NCI-H187 (cell line): ENCODE data around the gene MAPK8IP3.

Source experiments
- DNase-seq, 2 experiments: peaks; one replicate each; lab custom pipeline; 2025; lab: John Stamatoyannopoulos, UW

The MAPK8IP3 gene

DNA sequence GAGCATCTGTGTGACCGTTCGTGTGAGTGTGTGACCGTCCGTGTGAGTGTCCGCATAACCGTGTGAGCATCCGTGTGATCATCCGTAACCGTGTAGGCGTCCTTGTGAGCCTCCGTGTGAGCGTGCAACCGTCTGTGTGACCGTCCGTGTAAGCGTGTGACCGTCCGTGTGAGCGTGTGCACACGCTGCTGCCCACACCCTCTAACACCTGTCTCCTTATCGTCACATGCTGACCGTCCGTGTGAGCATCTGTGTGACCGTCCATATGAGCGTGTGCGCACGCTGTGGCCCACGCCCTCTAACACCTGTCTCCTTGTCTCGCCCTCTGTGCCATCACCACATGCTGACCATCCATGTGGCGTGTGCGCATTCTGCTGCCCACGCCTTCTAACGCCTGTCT lies 34.2 kb downstream of the MAPK8IP3 start:
- no peak for DNase-seq

DNA sequence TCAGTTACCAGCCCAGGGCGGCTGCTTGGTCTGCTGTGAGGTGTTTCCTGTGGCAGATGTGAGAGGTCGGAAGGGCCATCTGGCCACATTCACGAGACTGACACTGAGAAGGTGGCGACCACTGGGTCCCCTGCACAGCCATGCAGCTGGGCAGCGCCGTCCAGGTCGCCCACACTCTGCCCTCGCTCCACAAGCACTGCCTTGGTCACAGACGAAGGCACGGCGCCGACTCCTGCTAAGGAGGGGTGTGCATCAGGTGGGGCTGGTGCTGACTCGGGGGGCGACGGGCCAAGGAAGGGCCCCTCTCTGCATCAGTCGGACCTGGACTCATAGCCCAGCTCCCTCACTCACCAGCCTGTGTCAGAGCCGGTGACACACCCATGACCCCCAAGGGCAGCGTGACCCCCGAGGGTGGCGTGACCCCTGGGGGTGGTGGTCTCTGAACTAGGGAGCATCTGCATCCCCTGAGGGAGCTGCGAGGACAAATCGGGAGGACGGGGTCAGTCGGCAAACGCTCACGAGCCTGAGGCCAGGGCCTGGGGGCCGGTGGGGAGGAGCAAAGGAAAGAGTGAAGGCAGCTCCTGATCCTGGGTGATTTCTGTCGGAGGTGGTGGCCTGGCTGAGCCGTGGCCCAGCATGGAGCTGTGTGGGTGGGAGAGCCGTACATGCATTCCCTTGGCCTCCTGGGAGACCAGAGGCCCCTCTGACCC lies 34.9 kb downstream of the MAPK8IP3 start:
- no peak for DNase-seq

DNA sequence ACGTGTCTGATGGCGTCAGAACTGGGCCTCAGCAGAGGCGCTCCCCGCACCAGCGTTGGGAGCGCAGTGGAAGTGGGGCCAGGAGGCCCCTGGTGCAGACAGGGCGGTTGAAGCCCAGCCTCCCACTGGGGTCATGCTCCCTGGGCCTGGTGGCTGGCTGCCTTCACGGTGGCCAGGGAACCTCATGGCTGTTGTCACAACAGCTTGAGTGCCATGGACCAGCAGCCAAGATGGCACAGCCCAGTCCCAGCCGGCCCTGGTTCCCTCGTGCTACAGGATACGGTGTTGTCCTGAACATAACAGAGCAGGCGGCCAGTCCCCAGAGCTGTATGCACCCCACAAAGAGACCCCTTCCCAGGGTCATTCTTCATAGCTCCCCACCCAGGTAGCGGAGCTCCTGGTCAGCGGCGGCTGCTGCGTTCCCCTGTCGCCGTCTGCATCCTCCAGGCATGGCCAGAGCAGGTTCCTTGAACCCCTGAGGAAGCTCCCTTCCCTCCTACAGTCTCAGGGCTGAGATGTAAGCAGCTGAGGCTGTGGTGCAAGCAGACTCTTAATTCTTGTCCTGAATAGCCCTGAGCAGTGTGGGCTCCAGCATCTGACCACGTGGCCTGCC lies 35.7 kb downstream of the MAPK8IP3 start:
- no peak for DNase-seq

DNA sequence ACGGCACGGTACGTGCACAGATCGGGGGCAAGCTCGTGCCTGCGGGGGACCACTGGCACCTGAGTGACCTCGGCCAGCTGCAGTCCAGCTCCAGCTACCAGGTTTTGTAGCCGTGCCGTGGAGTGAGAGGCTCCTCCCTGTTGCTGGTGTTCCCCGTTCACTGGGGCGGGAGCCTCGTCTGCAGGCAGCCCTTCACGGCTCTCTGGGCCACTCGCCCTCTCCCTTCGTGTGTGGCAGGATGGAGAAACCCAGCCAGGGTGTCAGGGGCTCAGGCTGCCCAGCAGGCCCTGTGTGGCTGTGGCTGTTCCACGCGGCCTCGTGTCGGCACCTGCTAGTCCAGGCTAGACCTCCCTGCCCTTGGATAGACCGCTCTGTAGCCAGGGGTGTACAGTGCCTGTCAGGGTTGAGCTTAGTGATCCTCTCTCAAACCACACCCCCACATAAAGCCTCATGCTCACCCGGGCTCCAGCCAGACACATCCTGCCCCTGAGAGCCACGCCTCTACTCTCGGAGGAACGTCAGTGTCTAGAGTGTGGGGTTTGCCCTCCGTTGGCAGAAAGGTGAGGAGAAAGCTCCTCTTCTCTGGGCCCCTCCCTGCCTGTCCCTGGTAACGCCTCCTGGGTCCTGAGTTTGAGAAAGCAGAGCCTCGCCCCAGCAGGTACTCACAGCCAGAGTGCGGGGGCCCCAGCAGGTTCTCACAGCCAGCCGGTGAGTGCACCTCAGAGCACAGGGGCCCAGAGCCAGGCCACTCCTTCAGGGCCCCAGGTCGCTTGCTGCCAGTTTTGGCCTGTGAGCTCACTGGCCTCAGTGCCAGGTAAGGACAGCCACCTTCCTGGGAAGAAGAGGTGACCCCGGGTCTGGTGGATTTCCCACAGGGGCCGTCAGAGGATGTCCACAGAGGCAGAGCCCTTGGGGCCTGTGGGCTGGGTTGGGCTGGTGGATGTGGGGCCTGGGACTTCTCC lies 37.7 kb downstream of the MAPK8IP3 start:
- no peak for DNase-seq

DNA sequence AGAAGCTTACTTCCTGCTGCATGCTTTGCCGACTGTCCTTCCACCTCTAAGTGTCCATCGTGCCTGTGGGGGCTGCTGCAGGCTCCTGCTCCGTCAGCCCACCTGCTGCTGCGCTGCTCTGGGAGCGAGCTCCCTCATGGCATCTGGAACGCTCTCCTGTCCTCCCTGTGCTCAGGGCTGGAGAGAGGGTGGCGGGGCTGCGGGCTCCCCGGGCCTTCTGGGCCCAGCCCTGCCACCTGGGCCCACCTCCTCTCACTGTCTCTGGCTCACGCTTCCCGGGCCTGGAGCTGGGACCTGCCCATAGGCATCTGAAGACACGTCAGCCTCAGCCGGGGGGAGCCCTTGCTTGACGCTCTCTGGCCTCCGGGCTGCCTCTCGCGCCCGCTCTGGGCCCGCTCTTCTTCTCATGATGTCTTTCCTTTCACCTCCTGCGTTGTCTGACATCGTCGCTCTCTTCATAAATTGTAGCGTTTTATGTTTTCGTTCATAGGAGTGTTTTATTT lies 38.4 kb downstream of the MAPK8IP3 start:
- no peak for DNase-seq

DNA sequence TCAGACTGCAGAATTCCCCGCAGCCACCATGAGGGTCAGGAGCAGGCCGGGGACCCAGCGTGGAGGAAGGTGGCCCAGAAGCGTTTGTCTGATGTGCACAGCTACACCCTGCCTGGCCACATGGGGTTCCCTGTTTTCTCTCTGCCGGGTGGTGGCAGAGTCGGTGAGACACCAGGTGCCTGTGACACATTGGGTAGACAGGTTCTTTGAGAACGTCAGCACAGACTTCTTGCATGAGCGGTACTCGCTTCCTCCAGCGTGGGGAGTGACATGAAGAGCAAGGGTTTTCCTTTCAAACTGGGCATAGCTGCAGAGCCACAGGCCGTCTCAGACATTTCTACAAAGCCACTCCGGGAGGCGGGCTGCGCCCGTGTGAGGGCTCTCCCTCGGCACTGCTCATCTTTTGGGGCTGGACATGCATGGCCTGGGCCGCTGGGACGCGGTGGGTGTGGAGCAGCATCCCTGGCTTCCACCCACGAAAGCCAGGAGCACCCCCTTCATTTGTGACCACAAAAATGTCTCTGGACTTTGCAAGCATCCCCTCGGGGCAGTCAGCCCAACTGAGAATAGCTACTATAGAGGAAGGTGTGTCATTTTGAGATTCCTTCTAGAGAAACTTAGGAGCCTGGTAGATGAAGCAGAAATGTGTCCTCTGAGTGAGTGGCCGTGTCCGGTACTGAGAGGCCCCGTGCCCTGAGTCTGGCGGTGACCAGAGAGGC lies 39.3 kb downstream of the MAPK8IP3 start:
- no peak for DNase-seq

DNA sequence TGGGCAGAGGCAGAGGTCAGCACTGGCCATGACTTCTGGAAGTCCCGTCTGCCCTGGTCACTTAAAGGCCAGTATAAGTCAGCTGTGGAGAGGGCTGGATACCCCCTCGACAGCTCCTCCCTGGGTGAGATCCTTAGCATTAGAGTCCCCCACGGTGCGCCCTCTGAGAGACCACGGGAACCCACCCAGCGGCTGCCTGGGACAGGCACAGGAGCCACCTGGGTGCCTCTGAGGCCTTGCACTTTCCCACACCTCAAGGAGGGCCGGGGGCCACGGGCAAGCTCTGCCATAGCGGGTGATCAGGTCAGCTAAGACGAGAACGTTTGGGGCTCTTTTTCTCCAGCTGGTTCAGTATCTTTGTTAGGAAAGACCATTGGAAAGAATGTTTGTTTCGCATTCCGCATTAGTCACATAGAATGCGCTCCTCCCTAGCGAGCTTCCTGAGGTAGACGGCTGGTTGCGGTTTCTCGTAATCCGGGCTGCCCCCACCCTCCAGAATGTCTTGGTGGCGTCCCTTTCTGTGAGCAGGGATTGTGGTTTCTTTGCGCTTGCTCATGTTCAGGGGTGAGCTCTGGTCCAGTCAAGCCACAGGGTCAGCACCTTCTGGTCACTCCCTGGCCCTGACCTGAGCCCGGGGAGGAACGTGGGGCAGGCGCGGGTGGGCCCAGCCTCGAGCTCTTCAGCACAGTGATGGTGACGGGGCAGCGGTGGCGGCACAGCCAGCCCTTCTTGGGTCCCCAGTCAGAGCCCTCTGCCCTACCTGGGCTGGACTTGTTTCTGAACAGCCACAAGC lies 40.1 kb downstream of the MAPK8IP3 start:
- no peak for DNase-seq

DNA sequence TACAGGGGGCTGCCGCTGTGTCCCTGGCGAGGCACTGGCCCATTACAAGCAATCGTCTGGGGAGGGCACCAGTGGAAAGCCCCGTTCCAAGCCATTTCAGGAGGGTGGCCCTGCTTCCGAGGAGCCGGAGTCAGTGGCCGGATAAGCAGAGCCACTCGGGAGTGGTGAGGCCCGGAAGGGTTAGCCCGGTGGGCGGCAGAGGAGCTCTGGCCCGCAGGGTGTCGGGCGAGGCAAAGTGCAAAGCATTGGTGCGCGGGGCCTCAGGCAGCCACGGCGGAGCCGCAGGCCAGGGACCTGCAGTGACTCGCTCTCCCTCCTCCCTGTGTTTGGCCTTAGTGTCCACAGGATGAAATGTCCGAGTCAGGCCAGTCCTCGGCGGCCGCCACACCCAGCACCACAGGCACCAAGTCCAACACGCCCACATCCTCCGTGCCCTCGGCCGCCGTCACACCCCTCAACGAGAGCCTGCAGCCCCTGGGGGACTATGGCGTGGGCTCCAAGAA lies 40.7 kb downstream of the MAPK8IP3 start:
- no peak for DNase-seq

DNA sequence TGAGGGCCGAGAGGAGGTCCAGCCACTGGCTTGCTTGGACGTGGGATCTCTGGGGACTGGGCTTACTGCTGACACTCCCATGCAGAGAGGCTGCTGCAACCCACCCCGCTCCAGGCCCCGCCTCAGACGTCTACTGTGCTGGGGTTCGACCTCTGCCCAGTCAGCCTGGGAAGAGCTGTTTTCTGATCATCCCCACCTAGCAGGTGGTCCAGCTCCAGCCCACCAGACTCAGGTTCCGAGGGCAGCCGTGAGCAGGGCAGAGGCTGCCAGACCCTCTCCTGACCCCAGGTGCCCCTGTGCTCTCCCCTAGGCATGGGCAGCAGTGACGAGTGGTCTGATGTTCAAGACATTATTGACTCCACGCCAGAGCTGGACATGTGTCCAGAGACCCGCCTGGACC lies 41.9 kb downstream of the MAPK8IP3 start:
- DNase-seq = no peak

DNA sequence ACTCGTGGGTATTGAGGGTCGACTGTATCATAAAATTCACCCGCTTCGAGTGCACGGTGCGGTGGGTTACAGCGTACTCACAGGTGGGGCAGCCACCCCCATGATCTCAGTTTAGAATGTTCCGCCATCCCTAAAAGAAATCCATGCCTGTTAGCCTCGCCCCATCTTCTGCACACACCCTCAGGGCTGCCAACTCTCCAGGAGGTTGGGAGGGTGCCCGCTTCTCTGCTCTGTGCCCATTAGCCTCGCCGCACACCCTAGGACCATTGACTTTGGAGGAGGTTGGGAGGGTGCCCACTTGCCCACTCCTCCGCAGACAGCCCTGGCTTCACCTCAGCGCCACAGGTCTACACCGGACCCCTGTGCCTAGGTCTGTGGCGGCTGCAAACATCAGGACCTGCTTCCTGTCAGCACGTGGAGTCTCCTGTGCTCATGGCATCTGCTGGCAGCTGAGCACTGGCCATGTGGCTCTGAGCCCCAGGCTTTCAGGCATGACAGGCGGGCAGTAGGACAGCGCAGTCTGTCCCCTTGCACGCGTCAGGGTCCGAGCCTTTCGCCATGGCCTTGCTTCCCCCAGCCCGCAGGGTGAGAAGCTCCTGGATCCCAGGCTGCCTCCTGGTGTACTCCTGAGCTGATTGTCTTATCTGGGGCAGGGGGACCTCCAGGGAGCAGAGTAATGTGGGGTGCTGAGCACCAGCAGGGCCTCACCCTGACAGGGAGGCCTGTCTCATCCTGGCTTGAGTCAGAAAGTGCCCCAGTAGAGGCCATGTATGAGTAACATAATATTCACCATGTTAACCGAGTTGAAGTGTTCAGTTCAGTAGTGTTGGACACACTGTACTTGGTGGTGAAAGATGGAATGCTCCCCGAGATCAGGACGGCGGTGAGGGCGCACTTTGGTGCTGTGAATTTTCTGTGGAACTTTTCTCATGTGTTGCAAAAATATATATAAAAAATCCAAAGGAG lies 43.4 kb downstream of the MAPK8IP3 start:
- DNase-seq = no peak

DNA sequence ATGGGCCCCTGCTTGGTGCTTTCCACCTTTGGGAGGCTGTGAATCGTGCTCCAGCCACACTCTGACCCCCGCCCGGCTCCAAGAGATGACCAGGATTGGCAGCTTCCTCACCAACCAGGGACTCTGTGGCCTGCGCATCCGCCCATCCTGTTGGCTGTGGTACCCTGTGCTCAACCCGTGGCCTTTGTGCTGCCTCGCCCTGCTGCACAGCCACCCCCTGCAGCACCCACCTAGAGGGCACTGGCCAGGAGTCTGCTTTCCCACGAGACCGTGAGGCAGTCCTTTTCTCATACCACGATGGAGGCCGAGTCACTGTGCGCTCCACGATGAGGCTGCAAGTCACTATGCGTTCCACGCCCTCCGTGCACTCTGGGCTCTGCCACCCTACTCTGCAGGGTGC lies 46.0 kb downstream of the MAPK8IP3 start:
- no peak for DNase-seq

DNA sequence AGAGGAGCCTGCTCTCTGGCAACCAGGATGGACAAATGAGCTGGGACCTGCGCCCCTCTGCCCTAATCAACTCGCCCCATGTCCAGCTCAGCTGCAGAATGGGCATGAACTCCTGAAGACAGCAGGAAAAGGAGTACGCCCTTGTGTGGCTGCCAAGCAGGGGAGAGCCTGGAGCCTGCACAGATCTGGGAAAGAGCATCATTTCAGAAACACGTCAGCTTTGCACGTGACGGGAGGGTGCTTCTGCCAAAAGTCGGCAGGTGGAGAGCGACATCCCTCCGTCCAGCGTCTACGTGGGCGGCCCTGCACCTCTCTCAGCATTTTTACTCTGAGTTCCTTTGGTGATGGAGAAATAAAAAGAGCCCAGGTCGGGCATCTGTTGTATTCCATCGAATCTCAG lies 46.9 kb downstream of the MAPK8IP3 start:
- DNase-seq = no peak

DNA sequence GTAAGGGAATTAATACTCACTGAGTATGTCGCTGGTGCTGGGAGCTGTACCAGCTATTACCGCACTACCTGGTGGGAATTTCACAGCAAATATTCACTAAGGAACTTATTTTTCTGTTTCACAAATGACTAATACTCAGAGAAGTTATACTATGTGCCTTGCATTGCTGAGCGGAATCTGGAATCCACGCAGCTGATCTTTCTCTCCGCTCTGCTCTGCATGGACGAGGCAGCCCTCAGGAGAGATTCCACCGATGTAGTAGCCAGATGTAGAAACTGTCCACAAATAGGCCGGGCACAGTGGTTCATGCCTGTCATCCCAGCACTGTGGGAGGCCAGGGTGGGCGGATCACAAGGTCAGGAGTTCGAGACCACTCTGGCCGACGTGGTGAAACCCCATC lies 48.2 kb downstream of the MAPK8IP3 start:
- no peak for DNase-seq

DNA sequence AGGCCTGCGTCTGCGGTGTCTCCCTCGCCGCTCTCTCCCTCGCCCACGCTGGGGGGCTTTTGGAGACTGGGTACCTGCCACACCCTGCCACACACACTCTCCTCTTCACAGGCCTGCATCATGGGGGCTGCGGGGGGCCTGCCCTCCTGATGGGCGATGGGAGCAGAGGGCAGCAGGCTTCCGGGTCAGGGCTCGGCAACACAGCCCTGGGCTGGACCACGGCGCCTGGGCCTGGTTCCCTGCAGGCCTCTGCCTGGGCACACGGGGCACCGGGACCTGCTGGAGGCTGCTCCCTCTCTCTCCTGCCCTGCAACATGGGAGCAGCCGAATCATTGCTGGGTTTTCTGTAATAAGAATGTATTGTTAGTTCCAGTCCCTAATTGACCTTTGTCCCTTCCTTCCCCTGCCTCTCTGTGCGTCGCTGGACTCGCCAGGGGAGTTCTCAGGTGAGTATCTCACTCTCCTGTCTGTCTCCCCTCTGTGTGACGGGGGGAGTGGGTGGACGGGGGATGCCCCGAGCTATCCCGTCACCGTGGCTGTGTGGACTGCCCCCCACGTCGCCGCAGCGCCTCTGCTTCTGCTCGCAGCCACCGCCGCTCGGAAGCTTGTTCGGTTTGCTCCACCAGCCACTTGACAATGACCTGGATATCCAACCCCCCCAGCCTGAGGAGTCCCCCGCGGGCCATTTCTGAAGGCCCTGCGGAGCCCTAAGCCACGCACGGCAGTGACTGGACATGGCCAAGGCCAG lies 51.9 kb downstream of the MAPK8IP3 start:
- no peak for DNase-seq

DNA sequence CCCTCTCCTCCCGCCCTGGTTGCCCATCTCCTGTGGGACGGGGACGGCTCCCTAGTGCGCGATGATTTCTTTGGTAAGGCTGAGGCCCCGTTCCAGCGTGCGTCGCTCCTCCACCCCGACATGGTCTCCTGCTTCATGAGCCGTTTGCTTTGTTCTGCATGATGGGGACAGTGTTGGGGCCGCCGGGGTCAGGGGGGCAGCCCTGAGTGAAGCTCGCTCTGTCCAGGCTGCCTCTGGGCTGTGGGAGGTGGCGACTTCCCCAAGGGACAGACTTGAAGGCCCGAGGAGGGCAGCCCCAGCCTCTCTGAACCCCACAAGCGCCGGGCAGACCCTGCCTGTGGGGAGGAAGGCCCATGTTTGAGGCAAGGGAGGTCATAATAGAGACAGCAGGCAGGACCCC lies 52.9 kb downstream of the MAPK8IP3 start:
- no peak for DNase-seq

DNA sequence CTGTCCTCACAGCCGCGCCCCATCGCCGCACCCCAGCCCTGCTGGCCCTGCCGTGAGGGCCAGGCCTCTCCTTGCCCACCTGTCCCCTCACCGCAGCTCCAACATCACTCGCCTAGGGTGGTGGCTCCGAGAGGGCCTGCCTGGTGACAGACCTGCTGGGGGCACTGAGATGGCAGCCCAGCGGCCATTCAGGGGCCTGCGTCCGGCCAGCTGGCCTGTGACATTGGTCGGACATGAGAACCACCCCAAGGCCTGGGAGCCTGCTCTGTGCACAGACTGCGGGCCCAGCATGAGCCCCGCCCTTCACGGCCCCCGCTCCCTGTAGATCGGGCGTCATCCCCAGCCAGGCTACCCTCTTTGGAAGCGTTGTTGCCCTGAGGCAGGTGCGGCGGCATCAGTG lies 53.5 kb downstream of the MAPK8IP3 start:
- DNase-seq = no peak

DNA sequence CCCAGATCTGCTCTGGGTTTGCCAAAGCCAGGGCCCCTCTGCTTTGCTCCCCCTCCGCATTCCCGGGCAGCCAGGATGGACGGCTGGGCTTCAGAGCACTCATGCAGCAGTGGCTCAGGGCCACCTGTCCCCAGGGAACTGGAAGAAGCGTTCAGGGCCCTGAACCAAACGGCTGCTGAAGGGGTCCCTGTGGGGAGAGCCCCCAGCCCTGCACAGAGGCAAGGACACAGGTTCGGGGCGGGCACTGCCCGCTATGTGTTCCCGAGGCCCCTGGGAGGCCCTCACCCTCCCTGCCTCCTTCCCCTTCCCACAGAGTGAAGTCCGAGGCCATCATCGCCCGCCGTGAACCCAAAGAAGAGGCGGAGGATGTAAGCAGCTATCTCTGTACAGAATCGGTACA lies 54.9 kb downstream of the MAPK8IP3 start:
- DNase-seq = no peak

DNA sequence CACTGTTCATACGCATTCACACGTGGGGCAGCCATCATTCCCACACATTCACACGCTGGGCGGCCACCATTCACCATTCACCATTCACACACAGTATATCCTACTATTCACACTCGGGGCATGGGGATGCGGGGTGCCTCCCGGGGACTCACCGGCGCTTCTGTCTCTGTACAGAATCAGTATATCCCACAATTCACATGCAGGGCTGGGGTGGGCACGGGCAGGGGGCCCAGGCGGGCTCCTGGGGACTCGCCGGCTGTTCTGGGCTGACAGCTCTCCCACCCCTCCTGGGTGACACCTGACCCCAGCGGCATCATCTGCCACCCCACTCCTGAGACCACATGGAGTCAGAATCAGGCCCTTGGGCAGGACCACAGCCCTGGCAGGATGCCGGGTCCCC lies 55.8 kb downstream of the MAPK8IP3 start:
- no peak for DNase-seq
